Epidermal melanocyte (primary cell): ENCODE measurements around the gene MTR.
"Not testable (repeated sequence)": the region's sequence is repeated elsewhere in the genome, so short reads cannot be mapped to it uniquely, and the experiment has no call there.

Experiments
- DNase-seq: peaks from one replicate; pipeline ENCODE4 v3.0.0; 2011; ENCODE audit warnings: low spot score; ENCODE audit not compliant: insufficient read length

MTR gene

GRCh38 chr1:236896716-236897115, 101.6 kb downstream of the MTR start:
- DNase-seq: no peak

- no peak for DNase-seq
Measured at GRCh38 chr1:236904892-236905741, 110.0 kb downstream of the MTR start.

- DNase-seq: no peak
Measured at GRCh38 chr1:236907205-236907604, 112.1 kb downstream of the MTR start.

GRCh38 chr1:236908669-236909068, 113.6 kb downstream of the MTR start:
- DNase-seq: no peak

- not testable (repeated sequence) for DNase-seq
Measured at GRCh38 chr1:236911047-236911446, 116.0 kb downstream of the MTR start.

- no peak for DNase-seq
Measured at GRCh38 chr1:236913371-236914037, 118.4 kb downstream of the MTR start.

- no peak for DNase-seq
Measured at GRCh38 chr1:236914375-236914774, 119.3 kb downstream of the MTR start.

- DNase-seq: no peak
Measured at GRCh38 chr1:236916131-236916800, 121.2 kb downstream of the MTR start.

GRCh38 chr1:236917448-236917847, 122.4 kb downstream of the MTR start:
- no peak for DNase-seq

- DNase-seq: peak; percentile 31
Measured at GRCh38 chr1:236920286-236920894, 125.3 kb downstream of the MTR start.

GRCh38 chr1:236921610-236922009, 126.5 kb downstream of the MTR start:
- no peak for DNase-seq

- no peak for DNase-seq
Measured at GRCh38 chr1:236922190-236922589, 127.1 kb downstream of the MTR start.

GRCh38 chr1:236925386-236925785, 130.3 kb downstream of the MTR start:
- DNase-seq: no peak

- DNase-seq: no peak
Measured at GRCh38 chr1:236930503-236930902, 135.4 kb downstream of the MTR start.

GRCh38 chr1:236938760-236939159, 143.7 kb downstream of the MTR start:
- DNase-seq: no peak

- DNase-seq: no peak
Measured at GRCh38 chr1:236942431-236942830, 147.3 kb downstream of the MTR start.

GRCh38 chr1:236944556-236944955, 149.5 kb downstream of the MTR start:
- no peak for DNase-seq

- DNase-seq: no peak
Measured at GRCh38 chr1:236945002-236945401, 149.9 kb downstream of the MTR start.

- DNase-seq: no peak
Measured at GRCh38 chr1:236947794-236948193, 152.7 kb downstream of the MTR start.

GRCh38 chr1:236948381-236948780, 153.3 kb downstream of the MTR start:
- no peak for DNase-seq

GRCh38 chr1:236948996-236949395, 153.9 kb downstream of the MTR start:
- no peak for DNase-seq

GRCh38 chr1:236950365-236950764, 155.3 kb downstream of the MTR start:
- DNase-seq: no peak
